ENCODE results near the gene CYP27B1.
"Not testable (repeated sequence)": the region's sequence is repeated elsewhere in the genome, so short reads cannot be mapped to it uniquely, and the experiment has no call there.

Gene CYP27B1

DNA sequence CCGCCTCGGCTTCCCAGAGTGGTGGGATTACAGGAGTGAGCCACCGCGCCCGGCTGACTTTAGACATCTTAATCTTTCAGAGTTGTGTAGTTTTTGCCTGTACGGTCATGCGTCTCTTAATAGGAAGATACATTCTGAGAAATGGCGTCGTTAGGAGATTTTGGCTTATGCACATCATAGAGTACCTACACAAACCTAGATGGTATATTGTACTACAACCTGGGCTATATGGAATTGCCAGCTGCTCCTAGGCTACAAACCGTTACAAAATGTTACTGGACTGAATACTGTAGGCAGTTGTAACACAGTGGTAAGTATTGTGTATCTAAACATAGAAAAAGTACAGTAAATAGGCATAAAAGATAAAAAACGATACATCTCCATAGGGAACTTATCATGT lies 17.0 kb upstream of the CYP27B1 start:
- no peak for DNase-seq (ENCODE audit: low read depth)

- no peak for DNase-seq (ENCODE audit: low read depth)
Observed at GRCh38 chr12:57783466-57783801, 16.6 kb upstream of the CYP27B1 start.

DNA sequence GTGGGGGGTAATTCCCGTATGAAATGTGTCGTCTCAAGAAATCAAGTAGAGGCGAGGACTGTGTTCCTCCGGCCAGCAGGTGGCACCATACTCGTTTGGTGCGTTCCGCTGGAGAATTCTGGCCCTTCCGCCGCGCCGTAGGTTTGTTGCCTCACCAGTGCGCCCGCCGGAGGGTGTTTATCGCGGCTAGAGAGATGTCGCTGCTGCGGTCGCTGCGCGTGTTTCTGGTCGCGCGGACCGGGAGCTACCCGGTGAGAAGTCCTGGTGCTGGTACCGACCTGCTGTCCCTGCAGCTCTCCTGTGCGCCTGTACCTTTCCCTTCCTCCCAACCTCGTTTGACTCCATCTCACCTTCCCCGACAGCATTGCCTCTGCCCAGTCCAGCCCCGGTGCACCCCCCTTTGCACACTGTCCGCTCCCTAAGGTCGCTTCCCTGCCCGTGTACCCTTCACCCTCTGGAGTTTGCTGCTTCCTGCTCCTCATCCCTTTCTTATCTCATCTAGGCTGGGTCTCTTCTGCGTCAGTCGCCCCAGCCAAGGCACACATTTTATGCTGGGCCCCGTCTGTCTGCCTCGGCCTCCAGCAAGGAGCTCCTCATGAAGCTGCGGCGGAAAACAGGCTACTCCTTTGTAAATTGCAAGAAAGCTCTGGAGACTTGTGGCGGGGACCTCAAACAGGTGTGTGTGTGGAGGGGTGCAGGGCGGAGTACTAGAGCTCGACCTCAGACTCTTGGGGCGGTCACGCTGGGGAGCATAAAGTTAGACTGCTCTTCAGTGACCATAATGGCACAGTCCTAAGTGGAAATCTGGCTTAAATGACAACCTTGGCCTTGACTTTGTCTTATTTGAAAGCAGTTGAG lies 16.0 kb upstream of the CYP27B1 start, which contains the start of gene TSFM:
Gene TSFM, plus strand, starts transcription at position 180 of the 858 bp plus-strand sequence. Its CDS starts 15 bp downstream, at position 195.
- DNase-seq (ENCODE audit: low read depth) = peak; percentile 98

DNA sequence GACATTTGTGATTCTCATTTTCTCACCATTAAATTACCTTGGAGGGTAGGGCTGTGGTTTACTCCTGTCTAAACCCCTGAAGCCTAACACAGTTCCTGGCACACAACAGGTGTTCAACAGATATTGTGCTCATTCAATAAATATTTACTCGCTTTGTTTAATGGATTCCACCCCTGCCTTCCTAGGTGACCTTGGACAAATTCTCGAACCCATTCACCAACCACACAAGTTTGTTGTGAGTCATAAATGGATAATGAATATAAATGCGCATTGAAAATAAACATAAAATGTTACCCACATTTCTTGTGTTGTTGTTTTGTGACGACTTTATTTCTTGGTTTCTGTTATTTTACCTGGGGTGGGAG lies 15.3 kb upstream of the CYP27B1 start:
- DNase-seq (ENCODE audit: low read depth) = no peak

DNA sequence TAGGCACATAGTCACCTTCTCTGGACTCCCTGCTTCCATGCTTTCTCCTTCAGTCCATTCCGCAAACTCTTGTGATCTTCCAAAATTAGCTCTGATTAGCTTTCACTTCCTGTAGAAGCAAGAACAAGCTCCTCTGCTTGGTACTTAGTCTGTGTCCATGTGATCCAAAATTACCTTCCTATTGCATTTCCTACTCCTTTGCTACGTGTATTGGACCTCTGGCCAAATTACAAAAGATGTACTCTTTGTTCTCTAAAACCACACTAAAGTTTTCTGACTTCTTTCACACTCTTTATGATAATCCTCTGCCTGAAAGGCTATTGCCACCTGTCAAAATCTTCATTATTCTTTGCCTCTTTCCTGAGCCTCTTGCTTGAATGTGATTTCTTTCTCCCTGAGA lies 14.9 kb upstream of the CYP27B1 start:
- no peak for DNase-seq (ENCODE audit: low read depth)

- DNase-seq (ENCODE audit: low read depth) = no peak
Observed at GRCh38 chr12:57781244-57781643, 14.4 kb upstream of the CYP27B1 start.

DNA sequence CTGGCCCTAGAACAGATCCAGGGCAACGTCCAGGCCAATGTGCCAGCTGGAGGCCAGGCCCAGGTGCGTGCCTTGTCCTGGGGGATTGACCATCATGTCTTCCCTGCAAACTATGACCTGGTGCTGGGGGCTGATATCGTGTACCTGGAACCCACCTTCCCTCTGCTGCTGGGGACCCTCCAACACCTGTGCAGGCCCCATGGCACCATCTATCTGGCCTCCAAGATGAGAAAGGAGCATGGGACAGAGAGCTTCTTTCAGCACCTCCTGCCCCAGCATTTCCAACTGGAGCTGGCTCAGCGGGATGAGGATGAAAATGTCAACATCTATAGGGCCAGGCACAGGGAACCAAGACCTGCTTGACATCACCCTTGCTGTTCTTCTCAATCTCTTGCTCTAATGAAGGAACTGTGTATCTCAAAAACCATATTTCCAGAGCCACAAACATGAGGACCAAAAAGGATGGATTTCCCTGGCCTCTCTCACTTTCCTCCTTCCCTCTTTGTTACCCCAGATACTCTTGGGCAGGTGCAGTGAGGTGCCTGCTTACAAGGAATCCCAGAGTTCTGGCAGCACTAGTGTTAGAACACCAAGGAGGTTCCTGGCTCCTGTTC lies 13.5 kb upstream of the CYP27B1 start:
- DNase-seq (ENCODE audit: low read depth) = no peak

- DNase-seq (ENCODE audit: low read depth) = no peak
Observed at GRCh38 chr12:57779736-57780135, 12.9 kb upstream of the CYP27B1 start.

- no peak for DNase-seq (ENCODE audit: low read depth)
Observed at GRCh38 chr12:57777911-57778310, 11.0 kb upstream of the CYP27B1 start.

DNA sequence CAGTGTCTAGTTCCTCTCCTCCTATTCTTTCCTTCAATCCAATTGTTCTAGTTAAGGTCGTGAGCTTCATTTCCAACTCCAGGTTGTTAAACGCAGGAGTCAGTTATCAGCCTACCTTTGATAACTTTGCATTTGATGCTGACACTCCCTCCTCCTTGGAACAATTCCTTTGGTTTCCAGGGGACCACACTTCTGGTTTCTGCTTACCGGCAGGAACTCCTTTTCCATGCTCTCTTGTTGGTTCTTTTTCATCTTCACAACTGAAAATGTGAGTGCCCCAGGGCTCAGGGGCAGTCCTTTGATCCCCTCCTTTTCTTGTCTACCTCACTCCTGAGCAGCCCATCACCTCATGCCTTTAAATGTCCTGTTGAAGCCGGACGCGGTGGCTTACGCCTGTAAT lies 10.5 kb upstream of the CYP27B1 start:
- DNase-seq (ENCODE audit: low read depth) = no peak

GRCh38 chr12:57776247-57776587 lies 9.3 kb upstream of the CYP27B1 start:
- no peak for DNase-seq (ENCODE audit: low read depth)

GRCh38 chr12:57775563-57776246 lies 8.8 kb upstream of the CYP27B1 start:
- no peak for DNase-seq (ENCODE audit: low read depth)

- DNase-seq (ENCODE audit: low read depth) = no peak
Observed at GRCh38 chr12:57775044-57775443, 8.2 kb upstream of the CYP27B1 start.

DNA sequence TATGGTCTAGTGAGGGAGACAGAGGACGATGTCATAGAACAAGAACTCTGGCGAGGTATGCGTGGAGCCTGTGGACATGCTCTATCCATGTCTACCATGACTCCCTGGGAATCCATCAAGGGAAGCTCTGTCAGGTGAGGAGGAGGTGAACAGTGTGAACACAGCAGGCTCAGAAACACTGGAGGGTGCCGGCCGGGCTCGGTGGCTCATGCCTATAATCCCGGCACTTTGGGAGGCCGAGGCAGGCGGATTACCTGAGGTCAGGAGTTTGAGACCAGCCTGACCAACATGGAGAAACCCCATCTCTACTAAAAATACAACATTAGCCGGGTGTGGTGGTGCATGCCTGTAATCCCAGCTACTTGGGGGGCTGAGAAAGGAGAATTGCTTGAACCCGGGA lies 7.8 kb upstream of the CYP27B1 start:
- DNase-seq (ENCODE audit: low read depth) = not testable (repeated sequence)

- no peak for DNase-seq (ENCODE audit: low read depth)
Observed at GRCh38 chr12:57772429-57773322, 5.8 kb upstream of the CYP27B1 start, which contains the start of gene EEF1AKMT3. TSS of gene EEF1AKMT3 (plus strand) at chr12:57772614. CDS start at chr12:57772725, 111 bp downstream.

GRCh38 chr12:57771873-57772428 lies 5.1 kb upstream of the CYP27B1 start, which contains the start of gene METTL1:
TSS of gene METTL1 (minus strand) at chr12:57772105. CDS start at chr12:57772083, 22 bp downstream.
- peak; percentile 85 for DNase-seq (ENCODE audit: low read depth)

DNA sequence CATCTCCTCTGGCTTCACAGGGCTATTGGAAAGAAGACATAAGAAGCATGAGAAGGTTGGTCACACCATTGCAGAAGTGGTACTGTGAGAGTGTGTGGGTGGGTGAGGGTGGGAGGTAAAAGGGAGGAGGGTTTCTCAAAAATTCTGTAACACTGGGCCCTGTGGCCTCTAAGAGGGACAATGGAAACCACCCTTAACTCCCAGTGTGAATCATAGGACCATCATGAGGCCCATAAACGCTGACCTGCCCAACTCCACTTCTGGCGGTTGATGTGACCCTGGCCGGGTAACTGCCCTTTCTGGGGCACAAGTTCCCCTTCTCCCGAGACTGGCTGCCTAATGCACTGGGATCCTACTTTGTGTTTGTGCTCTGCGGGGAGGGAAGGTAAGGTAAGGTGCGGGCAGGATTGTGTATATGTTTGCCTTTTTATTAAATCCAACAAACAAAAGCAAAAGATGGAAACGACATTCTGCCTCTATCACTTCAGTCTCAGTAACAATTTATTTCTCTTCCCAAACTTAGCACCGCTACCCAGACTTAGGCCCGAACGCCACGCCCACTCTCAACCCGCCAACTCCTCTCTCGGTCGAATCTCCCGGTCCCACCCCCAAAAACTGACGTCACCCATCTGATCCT lies 4.5 kb upstream of the CYP27B1 start:
- DNase-seq (ENCODE audit: low read depth) = peak; percentile 76

DNA sequence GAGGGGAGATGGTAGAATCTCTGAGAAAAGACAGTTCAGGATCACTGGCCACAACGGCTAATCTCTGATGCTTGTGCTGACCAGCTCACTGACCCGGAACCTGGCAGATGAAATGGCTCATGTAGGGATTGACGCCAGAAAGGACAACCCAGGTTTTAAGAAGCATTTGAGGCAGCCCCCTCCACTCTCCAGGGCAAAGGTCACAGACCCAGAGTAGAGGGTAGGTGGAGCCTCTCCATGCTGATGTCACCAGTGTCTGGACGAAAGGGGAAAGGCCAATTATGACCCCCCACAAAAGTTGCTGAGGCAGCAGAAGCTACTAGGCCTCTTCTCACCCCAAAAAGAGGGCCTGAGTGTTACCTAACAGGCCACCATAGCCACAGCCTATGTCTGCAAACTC lies 3.9 kb upstream of the CYP27B1 start:
- no peak for DNase-seq (ENCODE audit: low read depth)

DNA sequence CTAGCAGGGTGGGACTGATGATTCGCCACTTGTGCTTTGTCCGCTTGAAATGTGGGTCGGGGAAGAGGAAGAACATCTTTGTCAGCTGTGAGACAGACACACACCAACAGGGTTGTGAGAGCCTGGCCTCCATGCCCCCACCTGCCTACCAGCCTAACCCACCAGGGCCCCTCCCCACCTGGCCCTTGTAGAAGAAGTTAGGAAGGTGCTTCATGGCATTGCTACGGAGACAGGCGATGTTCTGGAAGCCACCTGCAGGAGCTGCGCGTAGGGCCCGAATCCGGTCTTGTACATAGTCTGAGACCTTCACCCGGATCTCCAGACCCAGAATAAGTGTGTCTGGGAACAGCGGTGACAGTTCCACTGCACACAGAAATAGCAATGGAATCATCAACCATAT lies 2.7 kb upstream of the CYP27B1 start:
- no peak for DNase-seq (ENCODE audit: low read depth)

DNA sequence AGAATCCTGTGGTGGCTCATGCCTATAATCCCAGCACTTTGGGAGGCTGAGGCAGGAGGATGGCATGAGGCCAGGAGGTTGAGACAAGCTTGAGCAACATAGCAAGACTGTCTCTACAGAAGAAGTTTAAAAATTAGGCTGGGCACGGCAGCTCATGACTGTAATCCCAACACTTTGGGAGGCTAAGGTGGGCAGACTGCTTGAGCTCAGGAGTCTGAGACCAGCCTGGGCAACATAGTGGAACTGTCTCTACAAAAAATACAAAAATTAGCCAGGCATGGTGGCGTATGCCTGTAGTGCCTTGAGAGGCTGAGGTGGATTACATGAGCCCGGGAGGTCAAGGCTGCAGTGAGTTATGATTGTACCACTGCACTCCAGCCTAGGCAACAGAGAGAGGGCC lies 998 bp upstream of the CYP27B1 start:
- no peak for DNase-seq (ENCODE audit: low read depth)

GRCh38 chr12:57767305-57767698 lies 424 bp upstream of the CYP27B1 start:
- DNase-seq (ENCODE audit: low read depth) = no peak
